GM12891 (cell line): ENCODE results near the gene UGT1A9.
"Not testable (repeated sequence)": the region's sequence is repeated elsewhere in the genome, so short reads cannot be mapped to it uniquely, and the experiment has no call there.

Source experiments
- POLR2A ChIP-seq: IDR thresholded peaks from 2 replicates; pipeline ENCODE4 v1.6.1; 2011; ENCODE audit warnings: low read depth, low read length, control low read depth
- POLR2AphosphoS5 ChIP-seq: IDR thresholded peaks from 2 replicates; pipeline ENCODE4 v1.6.1; 2011; ENCODE audit warnings: low read depth, low read length, control low read depth
- SPI1 ChIP-seq: IDR thresholded peaks from 2 replicates; pipeline ENCODE4 v1.6.1; 2011; ENCODE audit warnings: low read depth, low read length, control low read depth
- TAF1 ChIP-seq: IDR thresholded peaks from 2 replicates; pipeline ENCODE4 v1.6.1; 2011; ENCODE audit warnings: low read depth, low read length, control low read depth

DNA sequence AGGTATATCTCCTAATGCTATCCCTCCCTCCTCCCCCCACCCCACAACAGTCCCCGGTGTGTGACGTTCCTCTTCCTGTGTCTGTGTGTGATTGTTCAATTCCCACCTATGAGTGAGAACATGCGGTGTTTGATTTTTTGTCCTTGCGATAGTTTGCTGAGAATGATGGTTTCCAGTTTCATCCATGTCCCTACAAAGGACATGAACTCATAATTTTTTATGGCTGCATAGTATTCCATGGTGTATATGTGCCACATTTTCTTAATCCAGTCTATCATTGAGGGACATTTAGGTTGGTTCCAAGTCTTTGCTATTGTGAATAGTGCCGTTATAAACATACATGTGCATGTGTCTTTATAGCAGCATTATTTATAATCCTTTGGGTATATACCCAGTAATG lies 29.1 kb downstream of the UGT1A9 start:
- TF ChIP-seq POLR2A, SPI1, TAF1, POLR2AphosphoS5: not testable (repeated sequence)
